Measurements from ENCODE around the gene EGF. TPM values are rescaled to one million over a fixed set of nuclear protein-coding genes. Genes with fewer than 3 reads are reported as not detected.

The EGF gene
- polyA plus RNA-seq, 1 donor from 2014 or later = not detected

DNA sequence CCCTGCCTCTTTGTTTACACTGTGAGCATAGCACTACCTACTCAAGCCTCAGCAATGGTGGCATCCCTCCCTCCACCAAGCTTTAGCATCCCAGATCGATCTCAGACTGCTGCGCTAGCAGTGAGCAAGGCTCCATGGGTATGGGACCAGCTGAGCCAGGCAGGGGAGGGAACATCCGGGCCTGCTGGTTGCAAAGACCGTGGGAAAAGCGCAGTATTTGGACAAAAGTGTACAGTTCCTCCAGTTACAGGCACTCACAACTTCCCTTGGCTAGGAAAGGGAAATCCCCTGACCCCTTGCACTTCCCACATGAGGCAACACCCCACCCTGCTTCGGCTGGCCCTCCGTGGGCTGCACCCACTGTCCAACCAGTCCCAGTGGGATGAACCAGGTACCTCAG, 26.5 kb downstream of the EGF start:
- H3K79me2 ChIP-seq (replicated peaks; ENCODE audit: insufficient read depth, low read length) = no peaks in the 10 kb centered on the region
- H3K36me3 ChIP-seq (ENCODE audit: insufficient read depth, low read length) = no peaks in the 10 kb centered on the region
- H3K9ac ChIP-seq (ENCODE audit: low read length) = no peak overlapping the region
- H3K4me2 ChIP-seq (ENCODE audit: low read length) = no peak overlapping the region
- H3K27ac ChIP-seq (ENCODE audit: low read length) = no peak overlapping the region
- H2AFZ ChIP-seq (ENCODE audit: low read depth, low read length) = no peak overlapping the region
- H4K20me1 ChIP-seq (ENCODE audit: insufficient read depth) = no peaks in the 10 kb centered on the region
- H3K27me3 ChIP-seq (ENCODE audit: insufficient read depth, low read depth, low read length) = no peaks in the 10 kb centered on the region
- no peak overlapping the region for H3K4me3 ChIP-seq (ENCODE audit: low read length)
- no peaks in the 10 kb centered on the region for H3F3A ChIP-seq (ENCODE audit: insufficient read depth, low read length, poor library complexity, severe bottlenecking)
- no peaks in the 10 kb centered on the region for H3K9me2 ChIP-seq (ENCODE audit: insufficient read depth, low read length)
- TF ChIP-seq EZH2 (IDR thresholded peaks at IDR 0.05; ENCODE audit: borderline replicate concordance, insufficient read depth, low read length, poor library complexity, severe bottlenecking) = no peak
- TF ChIP-seq RAD21 (conservative IDR thresholded peaks at IDR 0.05) = no peak
- TF ChIP-seq TAF1 (IDR thresholded peaks at IDR 0.05; ENCODE audit: low read depth) = no peak
- no peak for TF ChIP-seq SMC3 (conservative IDR thresholded peaks at IDR 0.05; ENCODE audit: poor library complexity)
- no peak for TF ChIP-seq POLR2AphosphoS5 (IDR thresholded peaks at IDR 0.05)
- TF ChIP-seq, protein P1, sequence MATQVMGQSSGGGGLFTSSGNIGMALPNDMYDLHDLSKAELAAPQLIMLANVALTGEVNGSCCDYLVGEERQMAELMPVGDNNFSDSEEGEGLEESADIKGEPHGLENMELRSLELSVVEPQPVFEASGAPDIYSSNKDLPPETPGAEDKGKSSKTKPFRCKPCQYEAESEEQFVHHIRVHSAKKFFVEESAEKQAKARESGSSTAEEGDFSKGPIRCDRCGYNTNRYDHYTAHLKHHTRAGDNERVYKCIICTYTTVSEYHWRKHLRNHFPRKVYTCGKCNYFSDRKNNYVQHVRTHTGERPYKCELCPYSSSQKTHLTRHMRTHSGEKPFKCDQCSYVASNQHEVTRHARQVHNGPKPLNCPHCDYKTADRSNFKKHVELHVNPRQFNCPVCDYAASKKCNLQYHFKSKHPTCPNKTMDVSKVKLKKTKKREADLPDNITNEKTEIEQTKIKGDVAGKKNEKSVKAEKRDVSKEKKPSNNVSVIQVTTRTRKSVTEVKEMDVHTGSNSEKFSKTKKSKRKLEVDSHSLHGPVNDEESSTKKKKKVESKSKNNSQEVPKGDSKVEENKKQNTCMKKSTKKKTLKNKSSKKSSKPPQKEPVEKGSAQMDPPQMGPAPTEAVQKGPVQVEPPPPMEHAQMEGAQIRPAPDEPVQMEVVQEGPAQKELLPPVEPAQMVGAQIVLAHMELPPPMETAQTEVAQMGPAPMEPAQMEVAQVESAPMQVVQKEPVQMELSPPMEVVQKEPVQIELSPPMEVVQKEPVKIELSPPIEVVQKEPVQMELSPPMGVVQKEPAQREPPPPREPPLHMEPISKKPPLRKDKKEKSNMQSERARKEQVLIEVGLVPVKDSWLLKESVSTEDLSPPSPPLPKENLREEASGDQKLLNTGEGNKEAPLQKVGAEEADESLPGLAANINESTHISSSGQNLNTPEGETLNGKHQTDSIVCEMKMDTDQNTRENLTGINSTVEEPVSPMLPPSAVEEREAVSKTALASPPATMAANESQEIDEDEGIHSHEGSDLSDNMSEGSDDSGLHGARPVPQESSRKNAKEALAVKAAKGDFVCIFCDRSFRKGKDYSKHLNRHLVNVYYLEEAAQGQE (IDR thresholded peaks at IDR 0.05; ENCODE audit: borderline replicate concordance) = no peak
- no peak for TF ChIP-seq MXI1 (conservative IDR thresholded peaks at IDR 0.05; ENCODE audit: poor library complexity, severe bottlenecking)
- TF ChIP-seq CTCF (IDR thresholded peaks at IDR 0.05; ENCODE audit: poor library complexity, severe bottlenecking) = no peak
- no peaks in the 10 kb centered on the region for H3K9me3 ChIP-seq (ENCODE audit: low read length)

- H3K9me2 ChIP-seq (ENCODE audit: insufficient read depth, low read length) = no peaks in the 10 kb centered on the region
- no peaks in the 10 kb centered on the region for H3F3A ChIP-seq (ENCODE audit: insufficient read depth, low read length, poor library complexity, severe bottlenecking)
- H4K20me1 ChIP-seq (ENCODE audit: insufficient read depth) = no peaks in the 10 kb centered on the region
- no peaks in the 10 kb centered on the region for H3K36me3 ChIP-seq (ENCODE audit: insufficient read depth, low read length)
- H3K4me3 ChIP-seq (ENCODE audit: low read length) = no peak overlapping the region
- TF ChIP-seq CTCF (IDR thresholded peaks at IDR 0.05; ENCODE audit: poor library complexity, severe bottlenecking) (no peak), TAF1 (IDR thresholded peaks at IDR 0.05; ENCODE audit: low read depth) (no peak), EZH2 (IDR thresholded peaks at IDR 0.05; ENCODE audit: borderline replicate concordance, insufficient read depth, low read length, poor library complexity, severe bottlenecking) (no peak), EP300 (conservative IDR thresholded peaks at IDR 0.05; ENCODE audit: poor library complexity, severe bottlenecking) (no peak), SMC3 (conservative IDR thresholded peaks at IDR 0.05; ENCODE audit: poor library complexity) (no peak), POLR2AphosphoS5 (IDR thresholded peaks at IDR 0.05) (no peak), RAD21 (conservative IDR thresholded peaks at IDR 0.05) (no peak), MXI1 (conservative IDR thresholded peaks at IDR 0.05; ENCODE audit: poor library complexity, severe bottlenecking) (no peak)
- TF ChIP-seq, protein P1 (IDR thresholded peaks at IDR 0.05; ENCODE audit: borderline replicate concordance) = no peak
- H3K27ac ChIP-seq (ENCODE audit: low read length) = no peak overlapping the region
- no peak overlapping the region for H2AFZ ChIP-seq (ENCODE audit: low read depth, low read length)
- H3K4me2 ChIP-seq (ENCODE audit: low read length) = no peak overlapping the region
- no peaks in the 10 kb centered on the region for H3K9me3 ChIP-seq (ENCODE audit: low read length)
- H3K27me3 ChIP-seq (ENCODE audit: insufficient read depth, low read depth, low read length) = no peaks in the 10 kb centered on the region
- no peak overlapping the region for H3K9ac ChIP-seq (ENCODE audit: low read length)
- no peaks in the 10 kb centered on the region for H3K79me2 ChIP-seq (replicated peaks; ENCODE audit: insufficient read depth, low read length)
These were observed 29.7 kb downstream of the EGF start for GRCh38 chr4:109942292-109942926.
